ENCODE results near the gene MOCS1. TPM values are rescaled to one million over a fixed set of nuclear protein-coding genes. Genes with fewer than 3 reads are reported as not detected.

The MOCS1 gene
- total RNA-seq, 3 donors from 2014 or later (not counting 1 experiment from before 2014, with no cell fraction given), result 0.60 to 1.6 (median 1.5) TPM

- TF ChIP-seq CTCF (IDR thresholded peaks at IDR 0.05), result no peak
- DNase-seq (no peak), ATAC-seq (no peak)
- no peak overlapping the region for H3K4me3 Mint-ChIP-seq
- H3K4me3 ChIP-seq (ENCODE audit: low read length), result no peak overlapping the region
- no peaks in the 10 kb centered on the region for H3K27me3 ChIP-seq (ENCODE audit: control insufficient read depth, insufficient read depth, low read length)
- H3K4me1 ChIP-seq (ENCODE audit: control insufficient read depth, insufficient read depth, low read length), result no peaks in the 10 kb centered on the region
- no peaks in the 10 kb centered on the region for H3K9me3 ChIP-seq (ENCODE audit: control insufficient read depth, insufficient read depth, low read length)
- H3K36me3 ChIP-seq (ENCODE audit: control insufficient read depth, insufficient read depth, low read length), result no peaks in the 10 kb centered on the region
- H3K4me1 Mint-ChIP-seq, result no peaks in the 10 kb centered on the region
- H3K36me3 Mint-ChIP-seq, result no peaks in the 10 kb centered on the region
- 83% methylated on average over 3 of the region's 4 CpGs for WGBS (ENCODE audit: insufficient coverage)
- H3K9me3 Mint-ChIP-seq, result no peaks in the 10 kb centered on the region
- H3K27ac Mint-ChIP-seq, result no peak overlapping the region
- H3K27ac ChIP-seq (ENCODE audit: low read length), result no peak overlapping the region
- no peaks in the 10 kb centered on the region for H3K27me3 Mint-ChIP-seq (ENCODE audit: low read depth in 2 of 2)
- intact Hi-C loops (cut with micrococcal nuclease), result no loop called here
Observed at GRCh38 chr6:39917329-39917728, 16.9 kb downstream of the MOCS1 start.

GRCh38 chr6:39915866-39916265, 18.4 kb downstream of the MOCS1 start:
- TF ChIP-seq CTCF (IDR thresholded peaks at IDR 0.05), result no peak
- no peak overlapping the region for H3K27ac ChIP-seq (ENCODE audit: low read length)
- 88% methylated on average over 5 of the region's 5 CpGs for WGBS (ENCODE audit: insufficient coverage)
- intact Hi-C loops (cut with micrococcal nuclease), result no loop called here
- Mint-ChIP-seq H3K27ac (no peak overlapping the region), H3K4me3 (no peak overlapping the region), H3K4me1 (no peaks in the 10 kb centered on the region), H3K9me3 (no peaks in the 10 kb centered on the region), H3K27me3 (ENCODE audit: low read depth in 2 of 2) (no peaks in the 10 kb centered on the region), H3K36me3 (no peaks in the 10 kb centered on the region)
- DNase-seq, result no peak
- H3K27me3 ChIP-seq (ENCODE audit: control insufficient read depth, insufficient read depth, low read length), result no peaks in the 10 kb centered on the region
- no peak for ATAC-seq
- no peaks in the 10 kb centered on the region for H3K9me3 ChIP-seq (ENCODE audit: control insufficient read depth, insufficient read depth, low read length)
- H3K36me3 ChIP-seq (ENCODE audit: control insufficient read depth, insufficient read depth, low read length), result no peaks in the 10 kb centered on the region
- H3K4me3 ChIP-seq (ENCODE audit: low read length), result no peak overlapping the region
- no peaks in the 10 kb centered on the region for H3K4me1 ChIP-seq (ENCODE audit: control insufficient read depth, insufficient read depth, low read length)

GRCh38 chr6:39914239-39914638, 20.0 kb downstream of the MOCS1 start:
- Histone ChIP-seq H3K4me1 (ENCODE audit: control insufficient read depth, insufficient read depth, low read length) (no peaks in the 10 kb centered on the region), H3K9me3 (ENCODE audit: control insufficient read depth, insufficient read depth, low read length) (no peaks in the 10 kb centered on the region), H3K27me3 (ENCODE audit: control insufficient read depth, insufficient read depth, low read length) (no peaks in the 10 kb centered on the region), H3K4me3 (ENCODE audit: low read length) (no peak overlapping the region), H3K36me3 (ENCODE audit: control insufficient read depth, insufficient read depth, low read length) (no peaks in the 10 kb centered on the region), H3K27ac (ENCODE audit: low read length) (no peak overlapping the region)
- 84% methylated on average over 3 of the region's 3 CpGs for WGBS (ENCODE audit: insufficient coverage)
- Mint-ChIP-seq H3K27me3 (ENCODE audit: low read depth in 2 of 2) (no peaks in the 10 kb centered on the region), H3K4me1 (no peaks in the 10 kb centered on the region), H3K9me3 (no peaks in the 10 kb centered on the region), H3K27ac (no peak overlapping the region), H3K36me3 (no peaks in the 10 kb centered on the region), H3K4me3 (no peak overlapping the region)
- intact Hi-C loops (cut with micrococcal nuclease), result no loop called here
- no peak for ATAC-seq
- no peak for DNase-seq
- no peak for TF ChIP-seq CTCF (IDR thresholded peaks at IDR 0.05)

- ATAC-seq (no peak), DNase-seq (no peak)
- no peak for TF ChIP-seq CTCF (IDR thresholded peaks at IDR 0.05)
- H3K27me3 ChIP-seq (ENCODE audit: control insufficient read depth, insufficient read depth, low read length), result no peaks in the 10 kb centered on the region
- no peaks in the 10 kb centered on the region for H3K4me1 Mint-ChIP-seq
- no peaks in the 10 kb centered on the region for H3K27me3 Mint-ChIP-seq (ENCODE audit: low read depth in 2 of 2)
- WGBS (ENCODE audit: insufficient coverage), result 93% methylated on average over 12 of the region's 12 CpGs
- intact Hi-C loops (cut with micrococcal nuclease), result no loop called here
- no peaks in the 10 kb centered on the region for H3K9me3 Mint-ChIP-seq
- H3K27ac ChIP-seq (ENCODE audit: low read length), result no peak overlapping the region
- H3K9me3 ChIP-seq (ENCODE audit: control insufficient read depth, insufficient read depth, low read length), result no peaks in the 10 kb centered on the region
- no peaks in the 10 kb centered on the region for H3K4me1 ChIP-seq (ENCODE audit: control insufficient read depth, insufficient read depth, low read length)
- no peak overlapping the region for H3K27ac Mint-ChIP-seq
- H3K4me3 Mint-ChIP-seq, result no peak overlapping the region
- no peaks in the 10 kb centered on the region for H3K36me3 Mint-ChIP-seq
- H3K4me3 ChIP-seq (ENCODE audit: low read length), result no peak overlapping the region
- H3K36me3 ChIP-seq (ENCODE audit: control insufficient read depth, insufficient read depth, low read length), result no peaks in the 10 kb centered on the region
Observed at GRCh38 chr6:39913391-39913916, 20.8 kb downstream of the MOCS1 start.
